Gastroesophageal sphincter (tissue), 4 donors: Measurements from ENCODE around the gene RCBTB2. TPM values are rescaled to one million over a fixed set of nuclear protein-coding genes. Genes with fewer than 3 reads are reported as not detected.
"Not testable (repeated sequence)": the region's sequence is repeated elsewhere in the genome, so short reads cannot be mapped to it uniquely, and the experiment has no call there.

Experiments used
- ATAC-seq: fragments of 150-250 bp; one replicate; pipeline ENCODE4 v1.9.1; 2016; ENCODE audit warnings: mild to moderate bottlenecking, moderate library complexity
- H3K27ac ChIP-seq, 4 donors: fragments of 200-600 bp; sonication (generic) in 3 of 4; 1 replicate in 3 of 4; 2 replicates in 1 of 4; pipeline ENCODE4 v1.5.1; 2016 to 2019
- H3K27me3 ChIP-seq: fragments of 200-600 bp; sonication (generic); one replicate; pipeline ENCODE4 v1.5.1; 2019
- H3K36me3 ChIP-seq, 2 donors: fragments of 200-600 bp; sonication (generic); one replicate each; pipeline ENCODE4 v1.5.1; 2019; ENCODE audit warnings: control low read depth in 1 of 2
- H3K4me1 ChIP-seq, 3 donors: fragments of 200-600 bp; sonication (generic); 1 replicate in 2 of 3; 2 replicates in 1 of 3; pipeline ENCODE4 v1.5.1; 2016 to 2019; ENCODE audit warnings: control low read depth in 2 of 3
- H3K4me3 ChIP-seq, 2 donors: fragments of 200-600 bp; sonication (generic); one replicate each; pipeline ENCODE4 v1.5.1; 2019; ENCODE audit warnings: mild to moderate bottlenecking in 1 of 2, moderate library complexity in 1 of 2
- H3K9me3 ChIP-seq, 3 donors: fragments of 200-600 bp; sonication (generic); one replicate each; pipeline ENCODE4 v1.5.1; 2017 to 2019; ENCODE audit warnings: control low read depth in 2 of 3
- EP300 ChIP-seq: sonication (generic); formaldehyde crosslinking; IDR thresholded peaks from one replicate; pipeline ENCODE4 v1.6.1; 2017; ENCODE audit warnings: antibody characterized with exemption, mild to moderate bottlenecking
- POLR2A ChIP-seq, 2 donors: fragments of 450-650 bp; IDR thresholded peaks; one replicate each; pipeline ENCODE4 v1.6.1; 2017; ENCODE audit warnings: antibody characterized with exemption in 2 of 2, mild to moderate bottlenecking in 2 of 2, moderate library complexity in 1 of 2
- POLR2AphosphoS5 ChIP-seq: sonication (generic); formaldehyde crosslinking; IDR thresholded peaks from one replicate; pipeline ENCODE4 v1.6.1; 2017; ENCODE audit warnings: antibody characterized with exemption
- WGBS, 2 donors: methylation state at CpG; one replicate each; pipeline ENCODE4 v1.1.5; 2018; ENCODE audit warnings: low coverage in 1 of 2; 5-methylcytosine and 5-hydroxymethylcytosine counted together
- total RNA-seq, 4 donors: library from RNA; depleted of rRNA; stranded (reverse); fragments of >200 nt; gene quantifications; one replicate each; pipeline ENCODE4 v1.1.0, GENCODE V29; 2016
- TF ChIP-seq, protein P1 (sequence below), 4 experiments: fragments of 200-600 bp in 2 of 4; fragments of 450-650 bp in 2 of 4; sonication (generic) in 1 of 4; IDR thresholded peaks; one replicate each; pipeline ENCODE4 v1.5.1; 2017 to 2019; ENCODE audit warnings: antibody characterized with exemption in 4 of 4, mild to moderate bottlenecking in 2 of 4, moderate library complexity in 2 of 4

Gene RCBTB2
- 10 to 100 TPM; 14.9 to 26.1 (median 16.7) TPM for total RNA-seq

DNA sequence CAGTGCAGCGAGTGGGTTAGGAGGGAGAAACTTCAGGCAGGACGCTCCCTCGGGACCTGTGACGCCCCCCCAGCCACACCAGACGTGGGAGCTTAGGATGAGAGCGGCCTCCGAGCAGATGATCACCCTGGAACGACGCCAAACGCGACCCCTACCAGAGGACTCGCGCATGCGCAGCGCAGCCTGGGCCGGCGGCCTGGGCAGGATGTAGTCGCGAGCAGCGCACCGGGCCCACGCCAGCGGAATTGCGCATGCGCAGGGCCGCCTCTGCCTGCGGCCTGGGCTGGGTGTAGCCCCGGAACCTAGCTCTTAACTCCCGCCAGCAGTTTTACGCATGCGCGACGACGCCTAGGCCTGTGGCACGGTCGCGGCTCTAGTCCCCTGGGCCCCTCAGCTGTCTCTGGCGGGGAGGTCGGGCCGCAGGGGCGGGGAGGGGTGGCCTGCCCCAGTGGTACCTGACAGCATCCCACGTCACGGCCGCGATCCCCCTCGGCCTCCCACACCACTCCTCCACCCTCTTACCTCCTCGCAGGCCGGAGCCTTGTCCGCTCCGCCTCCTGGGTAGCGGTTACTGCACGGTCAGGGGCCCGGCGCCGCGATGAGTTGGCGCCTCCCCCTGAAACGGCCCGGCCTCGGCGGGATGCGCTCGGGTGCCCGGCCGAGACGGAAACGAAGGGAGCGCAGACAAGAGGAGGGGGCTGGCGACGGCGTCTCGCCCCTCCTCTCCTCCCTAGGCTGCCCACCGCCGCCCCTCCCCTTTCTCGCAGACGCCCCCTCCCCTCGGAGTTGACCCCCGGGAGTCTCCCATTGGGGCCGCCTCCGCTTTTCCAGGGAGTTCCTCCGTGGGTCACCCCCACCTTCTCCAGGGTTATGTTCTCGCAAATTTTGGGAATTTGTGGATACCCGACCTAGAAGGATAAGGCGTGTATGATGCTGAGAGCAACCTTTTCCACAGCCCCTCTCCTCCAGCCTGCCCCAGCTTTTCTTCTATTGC lies at the start of gene RCBTB2:
Gene RCBTB2, minus strand, starts transcription at position 575 of the 994 bp plus-strand sequence. CDS start 11,141 bp downstream, outside the sequence.
- WGBS, 2 donors = 0% methylated on average over 1 to 5 of the region's 84 CpGs
- H3K4me1 ChIP-seq = peaks cover 0 to 25% (median 6%) of the 10 kb centered on the region in 3 donors
- no peaks in the 10 kb centered on the region for H3K9me3 ChIP-seq
- peak within 1 kb of the TSS; percentile 93 to 99 (median 94) for H3K27ac ChIP-seq
- peak within 1 kb of the TSS; percentile 58 to 83 for H3K4me3 ChIP-seq
- no peaks in the 10 kb centered on the region for H3K36me3 ChIP-seq
- TF ChIP-seq POLR2AphosphoS5 (peak; percentile 92), EP300 (no peak), POLR2A (IDR thresholded peaks at IDR 0.05) (peak; percentile 88 to 89)
- TF ChIP-seq, protein P1, sequence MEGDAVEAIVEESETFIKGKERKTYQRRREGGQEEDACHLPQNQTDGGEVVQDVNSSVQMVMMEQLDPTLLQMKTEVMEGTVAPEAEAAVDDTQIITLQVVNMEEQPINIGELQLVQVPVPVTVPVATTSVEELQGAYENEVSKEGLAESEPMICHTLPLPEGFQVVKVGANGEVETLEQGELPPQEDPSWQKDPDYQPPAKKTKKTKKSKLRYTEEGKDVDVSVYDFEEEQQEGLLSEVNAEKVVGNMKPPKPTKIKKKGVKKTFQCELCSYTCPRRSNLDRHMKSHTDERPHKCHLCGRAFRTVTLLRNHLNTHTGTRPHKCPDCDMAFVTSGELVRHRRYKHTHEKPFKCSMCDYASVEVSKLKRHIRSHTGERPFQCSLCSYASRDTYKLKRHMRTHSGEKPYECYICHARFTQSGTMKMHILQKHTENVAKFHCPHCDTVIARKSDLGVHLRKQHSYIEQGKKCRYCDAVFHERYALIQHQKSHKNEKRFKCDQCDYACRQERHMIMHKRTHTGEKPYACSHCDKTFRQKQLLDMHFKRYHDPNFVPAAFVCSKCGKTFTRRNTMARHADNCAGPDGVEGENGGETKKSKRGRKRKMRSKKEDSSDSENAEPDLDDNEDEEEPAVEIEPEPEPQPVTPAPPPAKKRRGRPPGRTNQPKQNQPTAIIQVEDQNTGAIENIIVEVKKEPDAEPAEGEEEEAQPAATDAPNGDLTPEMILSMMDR (IDR thresholded peaks at IDR 0.05) = peak in 1 of 4 experiments; percentile 18
- H3K27me3 ChIP-seq = no peaks in the 10 kb centered on the region
- ATAC-seq = peak; percentile 98

GRCh38 chr13:48582084-48582483 lies 49.2 kb upstream of the RCBTB2 start:
- no peaks in the 10 kb centered on the region for H3K9me3 ChIP-seq
- H3K27ac ChIP-seq = no peak overlapping the region
- no peaks in the 10 kb centered on the region for H3K36me3 ChIP-seq
- no peak for TF ChIP-seq POLR2AphosphoS5
- no peak for TF ChIP-seq EP300
- TF ChIP-seq, protein P1 (IDR thresholded peaks at IDR 0.05) = no peak
- no peak for TF ChIP-seq POLR2A (IDR thresholded peaks at IDR 0.05)
- H3K4me3 ChIP-seq = no peak overlapping the region
- H3K4me1 ChIP-seq = peaks cover 0 to 53% (median 18%) of the 10 kb centered on the region in 3 donors
- H3K27me3 ChIP-seq = no peaks in the 10 kb centered on the region
- 80% methylated on average over 1 of the region's 3 CpGs; no CpG with 5 or more reads in 1 of the 2 donors for WGBS, 2 donors
- no peak for ATAC-seq

DNA sequence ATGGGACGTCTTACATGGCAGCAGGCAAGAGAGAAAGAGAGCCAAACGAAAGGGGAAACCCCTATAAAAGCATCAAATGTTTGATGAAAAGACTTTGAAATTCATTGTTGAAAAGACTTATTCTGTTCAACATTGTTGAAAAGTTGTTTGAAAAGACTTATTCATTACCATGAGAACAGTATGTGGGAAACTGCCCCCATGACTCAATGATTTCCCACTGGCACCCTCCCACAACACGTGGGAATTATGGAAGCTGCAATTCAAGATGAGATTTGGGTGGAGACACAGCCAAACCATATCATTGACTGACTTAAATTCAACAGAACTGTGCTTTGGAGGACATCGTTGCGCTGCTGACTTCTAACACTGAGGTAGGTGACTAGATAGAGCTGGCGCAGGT lies 48.0 kb upstream of the RCBTB2 start:
- TF ChIP-seq, protein P1 (IDR thresholded peaks at IDR 0.05) = no peak
- TF ChIP-seq POLR2AphosphoS5 (no peak), POLR2A (IDR thresholded peaks at IDR 0.05) (no peak), EP300 (no peak)
- no peak overlapping the region for H3K27ac ChIP-seq

DNA sequence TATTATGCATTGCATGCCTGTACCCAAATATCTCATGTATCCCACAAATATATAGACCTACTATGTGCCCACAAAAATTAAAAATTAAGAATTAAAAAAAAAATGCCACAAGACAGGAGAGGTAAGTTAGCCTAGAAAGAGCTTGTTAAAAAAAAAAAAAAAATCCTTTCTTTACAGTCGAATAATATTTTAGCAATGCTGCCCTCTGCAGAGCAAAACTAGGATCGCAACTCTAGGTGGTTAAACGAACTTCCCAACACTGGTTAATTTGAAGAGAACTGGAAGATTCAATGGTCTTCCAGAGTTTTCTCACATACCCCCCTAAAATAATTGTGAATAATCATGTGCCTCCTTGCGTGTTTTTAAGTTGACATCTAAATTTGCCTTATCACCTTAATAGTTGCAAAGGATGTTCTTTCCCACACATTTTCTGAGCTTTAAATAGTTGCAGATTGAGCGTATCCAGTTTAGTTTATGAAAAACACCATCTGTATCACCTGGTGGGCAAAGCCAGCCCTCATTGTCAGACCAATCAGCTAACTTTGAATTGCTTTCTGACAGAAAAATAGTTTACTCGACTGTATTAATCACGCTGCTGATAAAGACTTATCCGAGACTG lies 47.4 kb upstream of the RCBTB2 start:
- ATAC-seq = no peak
- H3K9me3 ChIP-seq = no peaks in the 10 kb centered on the region
- H3K27ac ChIP-seq = no peak overlapping the region
- no peak overlapping the region for H3K4me3 ChIP-seq
- H3K27me3 ChIP-seq = no peaks in the 10 kb centered on the region
- no peak for TF ChIP-seq POLR2A (IDR thresholded peaks at IDR 0.05)
- TF ChIP-seq, protein P1 (IDR thresholded peaks at IDR 0.05) = peak; percentile 71 to 84 (median 82)
- H3K4me1 ChIP-seq = peaks cover 0 to 35% (median 7%) of the 10 kb centered on the region in 3 donors
- WGBS, 2 donors = 33 to 39% methylated on average over 6 to 8 of the region's 8 CpGs
- no peaks in the 10 kb centered on the region for H3K36me3 ChIP-seq

More for the DNA sequence above, 48.0 kb upstream of the RCBTB2 start:
- Histone ChIP-seq H3K4me3 (no peak overlapping the region), H3K36me3 (no peaks in the 10 kb centered on the region), H3K4me1 (peaks cover 0 to 42% (median 8%) of the 10 kb centered on the region in 3 donors), H3K27me3 (no peaks in the 10 kb centered on the region), H3K9me3 (no peaks in the 10 kb centered on the region)
- 67 to 80% methylated on average over 6 of the region's 6 CpGs for WGBS, 2 donors
- no peak for ATAC-seq

GRCh38 chr13:48579919-48580180 lies 47.0 kb upstream of the RCBTB2 start:
- not testable (repeated sequence) for H3K27me3 ChIP-seq, H3K36me3 ChIP-seq, ATAC-seq, H3K4me3 ChIP-seq, H3K9me3 ChIP-seq
- peak overlapping the region in 2 of 4 donors; percentile 31 to 61 for H3K27ac ChIP-seq
- WGBS, 2 donors = 83 to 92% methylated on average over 1 of the region's 1 CpG
- H3K4me1 ChIP-seq = peaks cover 0 to 31% (median 7%) of the 10 kb centered on the region in 3 donors
